ENCODE results near the gene ZFYVE28.
A peak's percentile ranks its signal among the peaks of the same experiment; 100 is the strongest.

The ZFYVE28 gene

GRCh38 chr4:2352171-2352570, 66.3 kb downstream of the ZFYVE28 start:
- ATAC-seq (no peak), DNase-seq (no peak)

- no peak for DNase-seq
Observed at GRCh38 chr4:2350982-2351381, 67.5 kb downstream of the ZFYVE28 start.

GRCh38 chr4:2348786-2349185, 69.7 kb downstream of the ZFYVE28 start:
- DNase-seq (no peak), ATAC-seq (no peak)

More at GRCh38 chr4:2350982-2351381, 67.5 kb downstream of the ZFYVE28 start:
- ATAC-seq: no peak

GRCh38 chr4:2347190-2347589, 71.3 kb downstream of the ZFYVE28 start:
- no peak for DNase-seq
- ATAC-seq: no peak

GRCh38 chr4:2343476-2343875, 75.0 kb downstream of the ZFYVE28 start:
- ATAC-seq: no peak
- DNase-seq: no peak

- ATAC-seq (no peak), DNase-seq (peak; percentile 0)
Observed at GRCh38 chr4:2341911-2342652, 76.4 kb downstream of the ZFYVE28 start.

GRCh38 chr4:2341261-2341841, 77.1 kb downstream of the ZFYVE28 start:
- ATAC-seq (no peak), DNase-seq (peak; percentile 2)

- no peak for DNase-seq
- no peak for ATAC-seq
Observed at GRCh38 chr4:2340272-2341061, 78.0 kb downstream of the ZFYVE28 start.

GRCh38 chr4:2339458-2340271, 78.8 kb downstream of the ZFYVE28 start:
- no peak for DNase-seq

GRCh38 chr4:2338754-2339457, 79.5 kb downstream of the ZFYVE28 start:
- peak; percentile 1 for DNase-seq
- no peak for ATAC-seq

More at GRCh38 chr4:2339458-2340271, 78.8 kb downstream of the ZFYVE28 start:
- ATAC-seq: no peak

GRCh38 chr4:2337896-2338295, 80.5 kb downstream of the ZFYVE28 start:
- ATAC-seq: no peak
- no peak for DNase-seq

- DNase-seq (no peak), ATAC-seq (no peak)
Observed at GRCh38 chr4:2337131-2337723, 81.2 kb downstream of the ZFYVE28 start.

- no peak for ATAC-seq
- no peak for DNase-seq
Observed at GRCh38 chr4:2336659-2337058, 81.8 kb downstream of the ZFYVE28 start.

GRCh38 chr4:2335729-2336101, 82.7 kb downstream of the ZFYVE28 start:
- ATAC-seq (no peak), DNase-seq (no peak)

- DNase-seq (no peak), ATAC-seq (no peak)
Observed at GRCh38 chr4:2334826-2335728, 83.4 kb downstream of the ZFYVE28 start.

- ATAC-seq (no peak), DNase-seq (no peak)
Observed at GRCh38 chr4:2333916-2334644, 84.4 kb downstream of the ZFYVE28 start.

GRCh38 chr4:2333356-2333841, 85.0 kb downstream of the ZFYVE28 start:
- no peak for DNase-seq
- no peak for ATAC-seq

GRCh38 chr4:2332976-2333319, 85.5 kb downstream of the ZFYVE28 start:
- DNase-seq (no peak), ATAC-seq (no peak)

- no peak for ATAC-seq
- no peak for DNase-seq
Observed at GRCh38 chr4:2332201-2332975, 86.1 kb downstream of the ZFYVE28 start.
